ENCODE results near the gene SRRT. TPM values are rescaled to one million over a fixed set of nuclear protein-coding genes. Genes with fewer than 3 reads are reported as not detected.
"Not testable (repeated sequence)": the region's sequence is repeated elsewhere in the genome, so short reads cannot be mapped to it uniquely, and the experiment has no call there.

The SRRT gene
- total RNA-seq, 2 donors from 2014 or later = 33.4 to 49.6 TPM

DNA sequence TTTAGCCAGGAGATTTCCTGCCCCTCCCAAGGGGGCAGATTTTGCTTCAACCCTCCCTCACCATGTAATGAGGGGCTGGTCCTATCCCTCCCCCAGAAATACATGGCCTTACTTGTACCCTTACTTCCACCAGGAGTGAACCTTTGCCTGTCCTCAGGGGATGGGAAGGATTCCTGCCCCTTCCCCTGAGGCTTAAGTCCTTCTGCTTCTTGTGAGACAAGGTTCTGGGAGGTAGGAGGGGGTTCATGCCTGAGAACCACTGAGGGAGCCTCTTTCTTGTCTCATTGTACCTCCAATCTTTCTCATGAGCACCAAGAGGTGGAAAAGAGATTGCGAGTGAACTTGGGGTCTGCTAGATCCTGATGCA is 54.9 kb downstream of the SRRT start:
- DNase-seq (ENCODE audit: low spot score) = no peak
- no peaks in the 10 kb centered on the region for H3K27me3 ChIP-seq
- peaks cover 0 to 10% of the 10 kb centered on the region in 2 donors for H3K9me3 ChIP-seq
- no peak overlapping the region for H3K27ac ChIP-seq
- no peaks in the 10 kb centered on the region for H3K36me3 ChIP-seq
- no peaks in the 10 kb centered on the region for H3K4me1 ChIP-seq
- H3K4me3 ChIP-seq = no peak overlapping the region
- TF ChIP-seq, protein P1, sequence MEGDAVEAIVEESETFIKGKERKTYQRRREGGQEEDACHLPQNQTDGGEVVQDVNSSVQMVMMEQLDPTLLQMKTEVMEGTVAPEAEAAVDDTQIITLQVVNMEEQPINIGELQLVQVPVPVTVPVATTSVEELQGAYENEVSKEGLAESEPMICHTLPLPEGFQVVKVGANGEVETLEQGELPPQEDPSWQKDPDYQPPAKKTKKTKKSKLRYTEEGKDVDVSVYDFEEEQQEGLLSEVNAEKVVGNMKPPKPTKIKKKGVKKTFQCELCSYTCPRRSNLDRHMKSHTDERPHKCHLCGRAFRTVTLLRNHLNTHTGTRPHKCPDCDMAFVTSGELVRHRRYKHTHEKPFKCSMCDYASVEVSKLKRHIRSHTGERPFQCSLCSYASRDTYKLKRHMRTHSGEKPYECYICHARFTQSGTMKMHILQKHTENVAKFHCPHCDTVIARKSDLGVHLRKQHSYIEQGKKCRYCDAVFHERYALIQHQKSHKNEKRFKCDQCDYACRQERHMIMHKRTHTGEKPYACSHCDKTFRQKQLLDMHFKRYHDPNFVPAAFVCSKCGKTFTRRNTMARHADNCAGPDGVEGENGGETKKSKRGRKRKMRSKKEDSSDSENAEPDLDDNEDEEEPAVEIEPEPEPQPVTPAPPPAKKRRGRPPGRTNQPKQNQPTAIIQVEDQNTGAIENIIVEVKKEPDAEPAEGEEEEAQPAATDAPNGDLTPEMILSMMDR (IDR thresholded peaks at IDR 0.05) = no peak

DNA sequence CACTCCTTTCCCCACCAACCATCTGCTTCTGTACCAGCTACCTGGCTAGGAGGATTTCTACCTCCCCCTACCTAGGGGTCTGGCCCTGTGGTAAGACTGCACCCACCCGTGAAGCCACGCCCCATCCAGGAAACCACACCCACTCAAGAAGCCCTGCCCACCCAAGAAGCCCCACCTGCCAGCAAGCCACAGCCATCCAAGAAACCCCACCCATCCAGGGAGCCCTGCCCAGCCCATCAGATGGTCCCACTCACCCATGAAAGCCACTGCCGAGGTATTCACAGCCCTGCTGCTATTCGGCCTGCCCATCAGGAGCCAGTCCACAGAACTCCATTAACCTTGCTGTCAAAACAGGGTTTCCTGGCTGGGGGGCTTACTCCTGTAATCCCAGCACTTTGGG is 58.8 kb downstream of the SRRT start:
- no peak overlapping the region for H3K27ac ChIP-seq
- peaks cover 0 to 10% of the 10 kb centered on the region in 2 donors for H3K9me3 ChIP-seq
- TF ChIP-seq, protein P1 (IDR thresholded peaks at IDR 0.05) = no peak
- H3K4me3 ChIP-seq = no peak overlapping the region
- H3K4me1 ChIP-seq = no peaks in the 10 kb centered on the region
- no peaks in the 10 kb centered on the region for H3K36me3 ChIP-seq
- H3K27me3 ChIP-seq = no peaks in the 10 kb centered on the region
- no peak for DNase-seq (ENCODE audit: low spot score)

DNA sequence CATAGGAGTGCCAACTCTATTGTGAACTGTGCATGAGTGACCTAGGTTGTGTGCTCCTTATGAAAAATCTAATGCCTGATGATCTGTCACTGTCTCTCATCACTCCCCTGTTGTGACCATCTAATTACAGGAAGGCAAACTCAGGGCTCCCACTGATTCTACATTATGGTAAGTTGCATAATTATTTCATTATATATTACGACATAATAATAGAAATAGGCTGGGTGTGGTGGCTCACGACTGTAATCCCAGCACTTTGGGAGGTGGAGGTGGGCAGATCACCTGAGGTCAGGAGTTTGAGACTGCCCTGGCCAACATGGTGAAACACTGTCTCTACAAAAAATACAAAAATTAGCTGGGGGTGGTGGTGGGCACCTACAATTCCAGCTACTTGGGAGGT is 60.5 kb downstream of the SRRT start:
- not testable (repeated sequence) for H3K27me3 ChIP-seq; DNase-seq (ENCODE audit: low spot score); H3K4me3 ChIP-seq; H3K36me3 ChIP-seq; H3K4me1 ChIP-seq; H3K27ac ChIP-seq
- peaks cover 0 to 15% of the 10 kb centered on the region in 2 donors for H3K9me3 ChIP-seq

DNA sequence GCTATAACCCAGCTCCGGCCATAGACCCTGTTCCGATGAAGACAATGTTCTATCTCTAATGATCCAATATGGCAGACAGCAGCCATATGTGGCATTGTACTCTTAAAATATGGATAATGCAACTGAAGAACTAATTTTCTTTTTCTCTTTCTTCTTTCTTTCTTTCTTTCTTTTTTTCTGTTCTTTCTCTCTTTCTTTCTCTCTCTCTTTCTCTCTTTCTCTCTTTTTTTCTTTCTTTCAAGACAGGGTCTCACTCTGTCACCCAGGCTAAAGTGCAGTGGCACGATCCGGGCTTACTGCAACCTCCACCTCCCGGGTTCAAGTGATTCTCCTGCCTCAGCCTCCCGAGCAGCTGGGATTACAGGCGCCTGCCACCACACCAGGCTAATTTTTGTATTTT is 61.3 kb downstream of the SRRT start:
- not testable (repeated sequence) for H3K27me3 ChIP-seq
- H3K9me3 ChIP-seq = peaks cover 0 to 20% of the 10 kb centered on the region in 2 donors

More for the DNA sequence above, 61.3 kb downstream of the SRRT start:
- H3K4me3 ChIP-seq; H3K4me1 ChIP-seq; H3K27ac ChIP-seq; H3K36me3 ChIP-seq; DNase-seq (ENCODE audit: low spot score): not testable (repeated sequence)

Small RNA genes lying within 50 kb of the gene (microRNA-seq; reads per million reads assigned to microRNA genes)
- gene MIR6875 (ENCODE audit: borderline number of aligned reads in 2 of 2, borderline replicate concordance in 1 of 2) = 0 reads per million in 2 donors

Other genes with a start within 250 kb of the SRRT start
- under 1 TPM in 1 of 2 donors, not detected in 1; 0.19 TPM for gene TFR2, start 233.6 kb upstream of the SRRT start, total RNA-seq
- not detected for gene ACTL6B, start 218.7 kb upstream of the SRRT start, total RNA-seq
- 100 to 1,000 TPM in 1 of 2 donors, 10 to 100 TPM in 1; 96.2 to 169 TPM for gene GNB2, start 201.4 kb upstream of the SRRT start, total RNA-seq
- gene GIGYF1, start 180.9 kb upstream of the SRRT start, total RNA-seq = 10 to 100 TPM; 13.4 to 17.4 TPM
- gene POP7, start 169.0 kb upstream of the SRRT start, total RNA-seq = 10 to 100 TPM; 19.1 to 28.7 TPM
- gene EPO, start 154.6 kb upstream of the SRRT start, total RNA-seq = not detected
- not detected for gene ZAN, start 141.5 kb upstream of the SRRT start, total RNA-seq
- gene EPHB4, start 47.6 kb upstream of the SRRT start, total RNA-seq = 10 to 100 TPM; 25.0 to 64.6 TPM
- 1 to 10 TPM; 5.0 to 9.0 TPM for gene SLC12A9, start 22.4 kb upstream of the SRRT start, total RNA-seq
- 10 to 100 TPM; 41.6 to 64.4 TPM for gene TRIP6, start 7.7 kb upstream of the SRRT start, total RNA-seq
- 1 to 10 TPM; 3.0 to 3.7 TPM for gene UFSP1, start 14.6 kb downstream of the SRRT start, total RNA-seq
- 10 to 100 TPM in 1 of 2 donors, 1 to 10 TPM in 1; 5.4 to 33.0 TPM for gene ACHE, start 20.8 kb downstream of the SRRT start, total RNA-seq
- under 1 TPM in 1 of 2 donors, not detected in 1; 0.24 TPM for gene MUC3A, start 74.4 kb downstream of the SRRT start, total RNA-seq
- gene MUC12, start 94.5 kb downstream of the SRRT start, total RNA-seq = not detected
- gene MUC17, start 145.0 kb downstream of the SRRT start, total RNA-seq = not detected
- gene TRIM56, start 210.4 kb downstream of the SRRT start, total RNA-seq = 10 to 100 TPM; 10.2 to 15.2 TPM

All from right atrium auricular region (tissue), 2 donors.